Neural cell (in vitro differentiated cells): Measurements from ENCODE around the gene SLC4A3. TPM values are rescaled to one million over a fixed set of nuclear protein-coding genes. Genes with fewer than 3 reads are reported as not detected.

Experiments used
- H2AFZ ChIP-seq: fragments of 200-600, 300-800 bp; sonication (generic), shearing (Covaris generic); 2 replicates; pipeline ENCODE4 v1.6.0; 2014; ENCODE audit warnings: low read depth, mild to moderate bottlenecking, antibody characterized with exemption, low read length, moderate library complexity
- H3F3A ChIP-seq: fragments of 200-600 bp; shearing (Covaris generic); 2 replicates; pipeline ENCODE4 v1.6.1; 2016; ENCODE audit warnings: mild to moderate bottlenecking, moderate library complexity, mixed read lengths, antibody characterized with exemption, low read length; ENCODE audit not compliant: insufficient read depth, poor library complexity, severe bottlenecking
- H3K27ac ChIP-seq: fragments of 200-600, 300-800 bp; sonication (generic), shearing (Covaris generic); 2 replicates; pipeline ENCODE4 v1.5.1; 2014; ENCODE audit warnings: mild to moderate bottlenecking, low read length, moderate library complexity
- H3K27me3 ChIP-seq: fragments of 300-800, 200-600 bp; sonication (generic), shearing (Covaris generic); 2 replicates; pipeline ENCODE4 v1.6.0; 2014; ENCODE audit warnings: mild to moderate bottlenecking, low read depth, low read length, moderate library complexity; ENCODE audit not compliant: insufficient read depth
- H3K36me3 ChIP-seq: fragments of 300-800, 200-600 bp; sonication (generic), shearing (Covaris generic); 2 replicates; pipeline ENCODE4 v1.5.1; 2014; ENCODE audit warnings: mild to moderate bottlenecking, antibody characterized with exemption, low read length, moderate library complexity; ENCODE audit not compliant: insufficient read depth
- H3K4me2 ChIP-seq: fragments of 300-800, 200-600 bp; sonication (generic), shearing (Covaris generic); 2 replicates; pipeline ENCODE4 v1.6.0; 2014; ENCODE audit warnings: mild to moderate bottlenecking, low read length
- H3K4me3 ChIP-seq: fragments of 300-800, 200-600 bp; sonication (generic), shearing (Covaris generic); 2 replicates; pipeline ENCODE4 v1.5.1; 2014; ENCODE audit warnings: mild to moderate bottlenecking, low read length, moderate library complexity
- H3K79me2 ChIP-seq: fragments of 200-600 bp; shearing (Covaris generic); replicated peaks from 2 replicates; pipeline ENCODE4 v1.6.0; 2014; ENCODE audit warnings: mild to moderate bottlenecking, low read length, moderate library complexity; ENCODE audit not compliant: insufficient read depth
- H3K9ac ChIP-seq: fragments of 300-800, 200-600 bp; sonication (generic), shearing (Covaris generic); 2 replicates; pipeline ENCODE4 v1.6.1; 2016; ENCODE audit warnings: mild to moderate bottlenecking, low read length, mixed read lengths
- H3K9me2 ChIP-seq: fragments of 200-600 bp; shearing (Covaris generic); 2 replicates; pipeline ENCODE4 v1.6.1; 2016; ENCODE audit warnings: mild to moderate bottlenecking, low read length, mixed read lengths; ENCODE audit not compliant: insufficient read depth
- H3K9me3 ChIP-seq: fragments of 200-600, 300-800 bp; sonication (generic), shearing (Covaris generic); 2 replicates; pipeline ENCODE4 v1.6.1; 2016; ENCODE audit warnings: mild to moderate bottlenecking, mixed run types, low read length, moderate library complexity, mixed read lengths
- H4K20me1 ChIP-seq: fragments of 200-600 bp; shearing (Covaris generic); 2 replicates; pipeline ENCODE4 v1.6.1; 2016; ENCODE audit warnings: mild to moderate bottlenecking, mixed run types; ENCODE audit not compliant: insufficient read depth
- EP300 ChIP-seq: fragments of 450-650 bp; conservative IDR thresholded peaks from 2 replicates; pipeline ENCODE4 v1.6.1; 2014; ENCODE audit warnings: antibody characterized with exemption, mild to moderate bottlenecking, moderate library complexity; ENCODE audit not compliant: poor library complexity, severe bottlenecking
- EZH2 ChIP-seq: fragments of 200-600, 300-800 bp; shearing (Covaris generic), sonication (generic); IDR thresholded peaks from 2 replicates; pipeline ENCODE4 v1.6.1; 2014; ENCODE audit warnings: antibody characterized with exemption, low read length, borderline replicate concordance, mild to moderate bottlenecking; ENCODE audit not compliant: insufficient read depth, poor library complexity, severe bottlenecking
- MXI1 ChIP-seq: fragments of 450-650 bp; conservative IDR thresholded peaks from 2 replicates; pipeline ENCODE4 v1.6.1; 2014; ENCODE audit warnings: antibody characterized with exemption, mild to moderate bottlenecking; ENCODE audit not compliant: poor library complexity, severe bottlenecking
- POLR2AphosphoS5 ChIP-seq: IDR thresholded peaks from 2 replicates; pipeline ENCODE4 v1.6.1; 2012
- RAD21 ChIP-seq: fragments of 450-650 bp; conservative IDR thresholded peaks from 2 replicates; pipeline ENCODE4 v1.6.1; 2014; ENCODE audit warnings: antibody characterized with exemption, mild to moderate bottlenecking, moderate library complexity
- SMC3 ChIP-seq: fragments of 450-650 bp; conservative IDR thresholded peaks from 2 replicates; pipeline ENCODE4 v1.6.1; 2014; ENCODE audit warnings: antibody characterized with exemption, mild to moderate bottlenecking, moderate library complexity; ENCODE audit not compliant: poor library complexity
- TAF1 ChIP-seq: IDR thresholded peaks from 2 replicates; pipeline ENCODE4 v1.6.1; 2012; ENCODE audit warnings: low read depth
- polyA minus RNA-seq: library from RNA; depleted of rRNA, polyadenylated mRNA; stranded (reverse); fragments of >200 nt; gene quantifications from 2 replicates; pipeline ENCODE4 v1.2.3, GENCODE V29; 2014
- polyA plus RNA-seq: library from polyadenylated mRNA; depleted of rRNA; stranded (reverse); fragments of >200 nt; gene quantifications from 2 replicates; pipeline ENCODE4 v1.2.3, GENCODE V29; 2014
- TF ChIP-seq, protein P1 (sequence below): IDR thresholded peaks from 2 replicates; pipeline ENCODE4 v1.6.1; 2012; ENCODE audit warnings: borderline replicate concordance
- TF ChIP-seq, protein P2 (sequence below): fragments of 450-650 bp; IDR thresholded peaks from 2 replicates; pipeline ENCODE4 v1.5.1; 2014; ENCODE audit warnings: antibody characterized with exemption, mild to moderate bottlenecking, moderate library complexity; ENCODE audit not compliant: poor library complexity, severe bottlenecking

Gene SLC4A3, protein sequence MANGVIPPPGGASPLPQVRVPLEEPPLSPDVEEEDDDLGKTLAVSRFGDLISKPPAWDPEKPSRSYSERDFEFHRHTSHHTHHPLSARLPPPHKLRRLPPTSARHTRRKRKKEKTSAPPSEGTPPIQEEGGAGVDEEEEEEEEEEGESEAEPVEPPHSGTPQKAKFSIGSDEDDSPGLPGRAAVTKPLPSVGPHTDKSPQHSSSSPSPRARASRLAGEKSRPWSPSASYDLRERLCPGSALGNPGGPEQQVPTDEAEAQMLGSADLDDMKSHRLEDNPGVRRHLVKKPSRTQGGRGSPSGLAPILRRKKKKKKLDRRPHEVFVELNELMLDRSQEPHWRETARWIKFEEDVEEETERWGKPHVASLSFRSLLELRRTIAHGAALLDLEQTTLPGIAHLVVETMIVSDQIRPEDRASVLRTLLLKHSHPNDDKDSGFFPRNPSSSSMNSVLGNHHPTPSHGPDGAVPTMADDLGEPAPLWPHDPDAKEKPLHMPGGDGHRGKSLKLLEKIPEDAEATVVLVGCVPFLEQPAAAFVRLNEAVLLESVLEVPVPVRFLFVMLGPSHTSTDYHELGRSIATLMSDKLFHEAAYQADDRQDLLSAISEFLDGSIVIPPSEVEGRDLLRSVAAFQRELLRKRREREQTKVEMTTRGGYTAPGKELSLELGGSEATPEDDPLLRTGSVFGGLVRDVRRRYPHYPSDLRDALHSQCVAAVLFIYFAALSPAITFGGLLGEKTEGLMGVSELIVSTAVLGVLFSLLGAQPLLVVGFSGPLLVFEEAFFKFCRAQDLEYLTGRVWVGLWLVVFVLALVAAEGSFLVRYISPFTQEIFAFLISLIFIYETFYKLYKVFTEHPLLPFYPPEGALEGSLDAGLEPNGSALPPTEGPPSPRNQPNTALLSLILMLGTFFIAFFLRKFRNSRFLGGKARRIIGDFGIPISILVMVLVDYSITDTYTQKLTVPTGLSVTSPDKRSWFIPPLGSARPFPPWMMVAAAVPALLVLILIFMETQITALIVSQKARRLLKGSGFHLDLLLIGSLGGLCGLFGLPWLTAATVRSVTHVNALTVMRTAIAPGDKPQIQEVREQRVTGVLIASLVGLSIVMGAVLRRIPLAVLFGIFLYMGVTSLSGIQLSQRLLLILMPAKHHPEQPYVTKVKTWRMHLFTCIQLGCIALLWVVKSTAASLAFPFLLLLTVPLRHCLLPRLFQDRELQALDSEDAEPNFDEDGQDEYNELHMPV
- polyA plus RNA-seq: 18.7 and 25.3 TPM in 2 replicates
- polyA minus RNA-seq: 24.1 and 25.9 TPM in 2 replicates

DNA sequence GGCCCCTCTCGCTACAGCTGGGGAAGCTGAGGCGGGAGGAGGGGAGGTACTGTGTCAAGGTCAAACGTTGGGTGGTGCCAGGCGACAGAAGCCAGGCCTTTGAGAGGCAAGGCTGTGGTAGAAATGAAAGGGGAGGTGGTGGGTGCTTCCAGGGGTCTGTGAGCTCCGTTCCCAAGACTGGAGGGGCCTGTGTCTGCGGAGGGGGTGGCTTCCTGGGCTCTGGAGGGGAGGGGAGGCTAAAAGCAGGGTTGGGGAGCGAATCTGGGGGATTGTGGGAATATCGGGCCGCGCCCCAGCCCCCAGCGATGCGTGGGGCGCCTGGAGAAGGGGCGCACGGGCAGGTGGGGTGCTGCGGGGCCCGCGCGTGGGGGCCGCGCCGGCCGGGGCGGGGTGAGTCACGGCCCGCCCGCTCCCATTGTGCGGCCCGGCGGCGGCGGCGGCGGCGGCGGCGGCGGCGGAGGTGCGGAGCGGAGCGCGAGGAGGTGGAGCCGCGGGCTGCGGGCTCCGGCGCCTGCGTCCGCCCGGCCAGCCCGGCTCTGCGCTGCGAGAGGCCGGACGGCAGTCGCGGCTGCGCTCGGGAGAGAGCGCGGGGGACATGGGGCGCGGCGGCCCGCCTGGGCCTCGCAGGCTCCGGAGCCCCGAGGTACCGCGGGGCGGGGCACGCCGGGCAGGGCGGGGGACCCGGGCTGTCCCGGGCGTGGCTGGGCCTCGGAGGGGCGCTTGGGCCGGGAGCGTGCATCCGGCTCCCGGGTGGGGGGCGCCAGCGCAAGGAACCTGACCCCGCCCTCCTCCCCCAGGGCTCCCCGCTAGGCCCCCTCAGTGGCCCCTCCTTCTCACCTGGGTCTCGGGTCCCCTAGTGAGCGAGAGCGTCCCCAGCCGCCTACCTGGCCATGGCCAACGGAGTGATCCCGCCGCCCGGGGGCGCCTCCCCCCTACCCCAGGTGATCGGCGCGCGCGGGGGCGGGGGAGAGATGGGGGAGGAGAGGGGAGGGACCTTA lies at the start of gene SLC4A3:
Gene SLC4A3, plus strand, starts transcription at position 528 of the 998 bp plus-strand sequence. Its CDS starts 363 bp downstream, at position 891.
- TF ChIP-seq, protein P1, sequence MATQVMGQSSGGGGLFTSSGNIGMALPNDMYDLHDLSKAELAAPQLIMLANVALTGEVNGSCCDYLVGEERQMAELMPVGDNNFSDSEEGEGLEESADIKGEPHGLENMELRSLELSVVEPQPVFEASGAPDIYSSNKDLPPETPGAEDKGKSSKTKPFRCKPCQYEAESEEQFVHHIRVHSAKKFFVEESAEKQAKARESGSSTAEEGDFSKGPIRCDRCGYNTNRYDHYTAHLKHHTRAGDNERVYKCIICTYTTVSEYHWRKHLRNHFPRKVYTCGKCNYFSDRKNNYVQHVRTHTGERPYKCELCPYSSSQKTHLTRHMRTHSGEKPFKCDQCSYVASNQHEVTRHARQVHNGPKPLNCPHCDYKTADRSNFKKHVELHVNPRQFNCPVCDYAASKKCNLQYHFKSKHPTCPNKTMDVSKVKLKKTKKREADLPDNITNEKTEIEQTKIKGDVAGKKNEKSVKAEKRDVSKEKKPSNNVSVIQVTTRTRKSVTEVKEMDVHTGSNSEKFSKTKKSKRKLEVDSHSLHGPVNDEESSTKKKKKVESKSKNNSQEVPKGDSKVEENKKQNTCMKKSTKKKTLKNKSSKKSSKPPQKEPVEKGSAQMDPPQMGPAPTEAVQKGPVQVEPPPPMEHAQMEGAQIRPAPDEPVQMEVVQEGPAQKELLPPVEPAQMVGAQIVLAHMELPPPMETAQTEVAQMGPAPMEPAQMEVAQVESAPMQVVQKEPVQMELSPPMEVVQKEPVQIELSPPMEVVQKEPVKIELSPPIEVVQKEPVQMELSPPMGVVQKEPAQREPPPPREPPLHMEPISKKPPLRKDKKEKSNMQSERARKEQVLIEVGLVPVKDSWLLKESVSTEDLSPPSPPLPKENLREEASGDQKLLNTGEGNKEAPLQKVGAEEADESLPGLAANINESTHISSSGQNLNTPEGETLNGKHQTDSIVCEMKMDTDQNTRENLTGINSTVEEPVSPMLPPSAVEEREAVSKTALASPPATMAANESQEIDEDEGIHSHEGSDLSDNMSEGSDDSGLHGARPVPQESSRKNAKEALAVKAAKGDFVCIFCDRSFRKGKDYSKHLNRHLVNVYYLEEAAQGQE: no peak
- no peak for TF ChIP-seq EZH2
- no peak for TF ChIP-seq RAD21
- TF ChIP-seq MXI1: peak; percentile 36
- TF ChIP-seq, protein P2, sequence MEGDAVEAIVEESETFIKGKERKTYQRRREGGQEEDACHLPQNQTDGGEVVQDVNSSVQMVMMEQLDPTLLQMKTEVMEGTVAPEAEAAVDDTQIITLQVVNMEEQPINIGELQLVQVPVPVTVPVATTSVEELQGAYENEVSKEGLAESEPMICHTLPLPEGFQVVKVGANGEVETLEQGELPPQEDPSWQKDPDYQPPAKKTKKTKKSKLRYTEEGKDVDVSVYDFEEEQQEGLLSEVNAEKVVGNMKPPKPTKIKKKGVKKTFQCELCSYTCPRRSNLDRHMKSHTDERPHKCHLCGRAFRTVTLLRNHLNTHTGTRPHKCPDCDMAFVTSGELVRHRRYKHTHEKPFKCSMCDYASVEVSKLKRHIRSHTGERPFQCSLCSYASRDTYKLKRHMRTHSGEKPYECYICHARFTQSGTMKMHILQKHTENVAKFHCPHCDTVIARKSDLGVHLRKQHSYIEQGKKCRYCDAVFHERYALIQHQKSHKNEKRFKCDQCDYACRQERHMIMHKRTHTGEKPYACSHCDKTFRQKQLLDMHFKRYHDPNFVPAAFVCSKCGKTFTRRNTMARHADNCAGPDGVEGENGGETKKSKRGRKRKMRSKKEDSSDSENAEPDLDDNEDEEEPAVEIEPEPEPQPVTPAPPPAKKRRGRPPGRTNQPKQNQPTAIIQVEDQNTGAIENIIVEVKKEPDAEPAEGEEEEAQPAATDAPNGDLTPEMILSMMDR: peak; percentile 30
- no peak for TF ChIP-seq EP300
- no peak for TF ChIP-seq TAF1
- no peak for TF ChIP-seq SMC3
- TF ChIP-seq POLR2AphosphoS5: peak; percentile 15
- no peaks in the 10 kb centered on the region for H3K9me3 ChIP-seq
- peak within 1 kb of the TSS; percentile 76 for H3K9ac ChIP-seq
- peak within 1 kb of the TSS; percentile 77 for H3K4me3 ChIP-seq
- no peaks in the 10 kb centered on the region for H3K36me3 ChIP-seq
- peak within 1 kb of the TSS; percentile 41 for H3K4me2 ChIP-seq
- H3F3A ChIP-seq: no peaks in the 10 kb centered on the region
- H3K27ac ChIP-seq: no peak within 1 kb of the TSS
- H3K79me2 ChIP-seq: no peaks in the 10 kb centered on the region
- no peaks in the 10 kb centered on the region for H3K9me2 ChIP-seq
- peak within 1 kb of the TSS; percentile 45 for H2AFZ ChIP-seq
- H3K27me3 ChIP-seq: no peaks in the 10 kb centered on the region
- no peaks in the 10 kb centered on the region for H4K20me1 ChIP-seq
